Measurements from ENCODE around the gene RPL19.
A peak's percentile ranks its signal among the peaks of the same experiment; 100 is the strongest.
"Not testable (repeated sequence)": the region's sequence is repeated elsewhere in the genome, so short reads cannot be mapped to it uniquely, and the experiment has no call there.

The RPL19 gene

DNA sequence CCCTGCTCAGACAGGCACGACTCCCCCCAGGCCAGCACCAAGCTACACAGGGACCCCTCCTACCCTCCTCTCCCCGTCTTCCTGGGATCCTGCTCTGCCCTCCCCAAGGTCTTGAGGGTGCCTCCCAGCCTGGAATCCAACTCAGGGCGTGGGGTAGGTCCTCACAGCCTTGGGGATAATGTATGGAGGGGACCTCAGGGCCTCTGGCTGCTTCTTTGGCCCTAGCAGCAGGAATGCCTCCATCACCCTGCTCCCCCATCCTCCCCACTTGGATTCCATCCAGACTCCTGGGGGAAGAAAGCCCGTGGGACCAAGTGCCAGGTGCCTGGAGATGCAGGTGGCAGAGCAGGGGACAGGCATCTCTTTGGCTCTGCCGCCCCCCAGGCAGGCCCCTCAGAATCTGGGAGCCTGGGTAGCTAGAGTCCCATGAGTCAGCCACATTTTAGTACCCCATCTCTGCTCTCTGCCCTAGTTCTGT, 36.4 kb downstream of the RPL19 start:
- Mint-ChIP-seq H3K9me3 (no peaks in the 10 kb centered on the region), H3K4me3 (no peak overlapping the region), H3K4me1 (ENCODE audit: low read depth) (peaks cover 32% of the 10 kb centered on the region), H3K27ac (no peak overlapping the region), H3K27me3 (peaks cover 8% of the 10 kb centered on the region), H3K36me3 (ENCODE audit: low read depth) (no peaks in the 10 kb centered on the region)

GRCh38 chr17:39236981-39237441, 36.9 kb downstream of the RPL19 start:
- H3K27me3 Mint-ChIP-seq: peaks cover 4% of the 10 kb centered on the region
- H3K4me3 Mint-ChIP-seq: no peak overlapping the region
- H3K4me1 Mint-ChIP-seq (ENCODE audit: low read depth): peaks cover 27% of the 10 kb centered on the region
- H3K36me3 Mint-ChIP-seq (ENCODE audit: low read depth): no peaks in the 10 kb centered on the region
- H3K27ac Mint-ChIP-seq: no peak overlapping the region
- H3K9me3 Mint-ChIP-seq: no peaks in the 10 kb centered on the region

DNA sequence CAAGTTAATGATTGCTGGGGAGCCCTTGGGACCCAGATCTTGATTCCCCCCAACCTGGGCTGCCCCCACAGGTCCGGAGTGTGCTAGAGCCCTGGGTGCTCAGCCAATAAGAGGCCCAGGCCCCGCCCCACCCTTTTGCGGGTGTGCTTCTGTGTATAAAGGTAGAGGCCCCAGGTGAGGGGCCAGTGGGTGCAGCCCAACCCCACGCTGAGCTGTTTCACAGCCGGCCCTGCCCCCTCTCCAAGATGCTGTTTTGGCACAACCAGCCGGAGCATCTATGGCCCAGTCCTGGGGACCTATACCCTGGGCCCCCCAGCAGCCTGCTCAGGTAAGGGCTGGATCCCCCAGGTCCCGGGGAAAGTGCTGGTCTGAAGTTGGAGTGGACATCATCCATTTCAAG, 37.5 kb downstream of the RPL19 start:
- no peak overlapping the region for H3K27ac Mint-ChIP-seq
- H3K27me3 Mint-ChIP-seq: no peaks in the 10 kb centered on the region
- H3K4me3 Mint-ChIP-seq: no peak overlapping the region
- no peaks in the 10 kb centered on the region for H3K36me3 Mint-ChIP-seq (ENCODE audit: low read depth)
- H3K4me1 Mint-ChIP-seq (ENCODE audit: low read depth): peaks cover 23% of the 10 kb centered on the region
- no peaks in the 10 kb centered on the region for H3K9me3 Mint-ChIP-seq

DNA sequence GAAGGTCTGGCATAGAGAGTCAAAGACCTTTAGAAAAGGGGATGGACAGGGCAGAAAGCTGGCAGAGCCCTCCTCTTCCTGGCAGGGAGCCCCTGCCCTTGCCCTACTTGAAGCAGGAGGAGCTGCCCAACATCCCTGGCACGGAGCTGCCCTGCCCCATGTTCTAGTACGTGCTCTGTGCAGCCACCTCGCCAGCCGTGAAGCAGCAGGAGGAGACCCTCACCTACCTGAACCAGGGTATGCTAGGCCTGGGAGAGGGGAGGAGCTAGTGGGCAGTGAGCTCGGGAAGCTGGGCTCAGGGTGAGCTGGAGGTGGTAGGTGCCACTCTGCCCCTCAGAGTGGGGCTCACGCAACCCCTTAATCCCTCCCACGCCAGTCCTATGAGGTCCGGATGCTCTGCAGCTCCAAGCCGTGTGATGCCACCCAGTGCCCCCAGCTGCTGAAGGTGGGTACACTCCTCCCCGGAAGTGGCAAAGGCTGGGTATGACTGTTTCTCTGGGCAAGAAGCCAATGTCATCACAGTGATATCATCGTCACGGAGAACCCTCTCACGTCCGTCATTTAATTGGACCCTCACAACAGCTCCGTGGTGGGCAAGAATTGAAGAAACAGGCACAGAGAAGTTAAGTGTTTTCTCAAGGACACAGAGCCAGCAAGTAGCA, 38.4 kb downstream of the RPL19 start:
- no peaks in the 10 kb centered on the region for H3K36me3 Mint-ChIP-seq (ENCODE audit: low read depth)
- H3K27ac Mint-ChIP-seq: peak overlapping the region; percentile 67
- peak overlapping the region; percentile 45 for H3K4me3 Mint-ChIP-seq
- no peaks in the 10 kb centered on the region for H3K27me3 Mint-ChIP-seq
- H3K9me3 Mint-ChIP-seq: no peaks in the 10 kb centered on the region
- peaks cover 23% of the 10 kb centered on the region for H3K4me1 Mint-ChIP-seq (ENCODE audit: low read depth)

GRCh38 chr17:39239640-39240314, 39.7 kb downstream of the RPL19 start:
- no peaks in the 10 kb centered on the region for H3K36me3 Mint-ChIP-seq (ENCODE audit: low read depth)
- H3K4me3 Mint-ChIP-seq: peak overlapping the region; percentile 30
- no peaks in the 10 kb centered on the region for H3K9me3 Mint-ChIP-seq
- no peak overlapping the region for H3K27ac Mint-ChIP-seq
- H3K27me3 Mint-ChIP-seq: no peaks in the 10 kb centered on the region
- H3K4me1 Mint-ChIP-seq (ENCODE audit: low read depth): peaks cover 33% of the 10 kb centered on the region

DNA sequence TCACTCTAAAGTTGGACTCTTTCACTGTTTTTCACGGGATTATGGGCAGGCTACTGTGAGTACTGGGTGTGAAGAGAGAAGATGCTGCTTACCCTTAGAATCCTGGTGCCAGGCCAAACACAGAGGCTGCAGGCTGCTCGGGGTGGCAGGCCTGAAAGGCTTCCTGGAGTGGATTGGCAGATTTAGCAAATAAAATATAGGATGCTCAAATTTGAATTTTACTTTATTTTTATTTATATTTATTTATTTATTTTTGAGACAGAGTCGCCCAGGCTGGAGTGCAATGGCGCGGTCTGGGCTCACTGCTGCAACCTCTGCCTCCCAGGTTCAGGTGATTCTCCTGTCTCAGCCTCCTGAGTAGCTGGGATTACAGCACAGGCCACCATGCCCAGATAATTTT, 40.5 kb downstream of the RPL19 start:
- H3K9me3 Mint-ChIP-seq: no peaks in the 10 kb centered on the region
- no peak overlapping the region for H3K27ac Mint-ChIP-seq

DNA sequence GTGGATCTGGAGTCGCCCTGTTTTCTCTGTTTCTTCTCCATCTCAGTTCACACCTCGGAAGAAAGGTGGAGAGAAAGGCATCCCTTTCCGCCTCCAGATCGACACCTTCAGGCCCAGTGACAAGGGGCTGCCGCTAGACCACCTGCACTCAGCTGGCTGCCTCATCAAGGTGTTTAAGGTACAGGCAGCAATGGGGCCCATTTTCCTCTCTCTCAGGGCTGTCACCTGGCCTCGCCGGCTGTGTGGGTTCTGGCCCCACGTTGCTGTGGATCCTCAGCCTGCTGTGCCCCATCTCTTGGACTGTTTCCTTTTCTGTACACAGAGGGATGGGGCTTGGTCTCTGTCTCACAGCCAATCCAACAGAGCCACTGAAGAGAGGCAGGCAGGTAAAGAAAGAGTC, 43.1 kb downstream of the RPL19 start:
- Mint-ChIP-seq H3K4me3 (no peak overlapping the region), H3K27ac (no peak overlapping the region), H3K4me1 (ENCODE audit: low read depth) (peaks cover 30% of the 10 kb centered on the region), H3K9me3 (no peaks in the 10 kb centered on the region), H3K36me3 (ENCODE audit: low read depth) (no peaks in the 10 kb centered on the region), H3K27me3 (no peaks in the 10 kb centered on the region)

More for the DNA sequence above, 40.5 kb downstream of the RPL19 start:
- H3K36me3 Mint-ChIP-seq (ENCODE audit: low read depth): no peaks in the 10 kb centered on the region
- H3K4me1 Mint-ChIP-seq (ENCODE audit: low read depth): peaks cover 35% of the 10 kb centered on the region
- H3K4me3 Mint-ChIP-seq: no peak overlapping the region
- no peaks in the 10 kb centered on the region for H3K27me3 Mint-ChIP-seq

- peaks cover 22% of the 10 kb centered on the region for H3K4me1 Mint-ChIP-seq (ENCODE audit: low read depth)
- no peaks in the 10 kb centered on the region for H3K9me3 Mint-ChIP-seq
- H3K4me3 Mint-ChIP-seq: no peak overlapping the region
- no peaks in the 10 kb centered on the region for H3K27me3 Mint-ChIP-seq
- H3K27ac Mint-ChIP-seq: no peak overlapping the region
- no peaks in the 10 kb centered on the region for H3K36me3 Mint-ChIP-seq (ENCODE audit: low read depth)
These were observed 44.0 kb downstream of the RPL19 start for GRCh38 chr17:39244016-39244599.

DNA sequence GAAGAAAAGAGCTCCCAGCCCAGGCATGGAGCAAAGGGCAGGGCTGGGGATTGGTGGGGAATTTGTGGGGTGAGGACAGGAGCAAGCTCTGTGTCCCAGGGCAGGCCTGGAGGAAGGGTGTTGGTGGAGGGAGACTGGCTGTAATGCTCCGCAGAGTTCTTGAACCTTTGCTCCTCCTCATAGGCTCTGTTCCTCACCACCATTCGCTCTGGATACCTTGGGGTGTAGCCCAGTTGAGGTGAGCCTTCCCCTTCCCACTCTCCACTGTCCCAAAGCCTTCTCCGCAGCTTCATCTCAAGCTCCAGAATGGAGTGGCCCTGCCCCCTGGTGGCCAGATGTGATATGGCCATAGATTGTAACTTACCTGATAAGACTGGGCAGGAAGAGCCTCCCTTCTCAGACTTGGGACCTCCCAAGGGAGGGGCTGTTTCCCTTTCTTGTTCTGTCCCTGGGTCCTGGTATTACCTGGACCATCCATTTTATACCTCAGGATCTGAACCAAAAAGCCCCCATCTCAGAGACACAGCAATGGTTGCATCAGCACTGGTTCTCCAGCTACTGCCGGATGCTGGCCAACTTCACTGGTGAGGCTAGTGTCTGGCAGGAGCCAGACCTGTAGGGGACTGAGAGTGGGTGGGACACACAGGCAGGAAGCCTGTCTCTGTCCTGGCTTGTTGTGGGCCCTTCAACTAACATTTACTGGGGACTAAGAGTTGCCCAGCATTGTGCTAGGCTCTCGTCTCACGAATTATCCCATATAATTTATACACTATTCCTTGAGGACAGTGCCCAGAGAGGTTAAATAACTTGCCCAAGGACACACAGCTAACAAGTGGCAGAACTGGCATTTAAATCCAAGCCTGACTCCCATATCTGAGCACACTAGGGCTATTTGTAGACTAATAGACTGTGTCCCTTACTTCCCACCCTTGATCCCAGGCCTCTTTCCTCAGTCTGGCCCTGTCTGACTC, 44.8 kb downstream of the RPL19 start:
- Mint-ChIP-seq H3K27me3 (no peaks in the 10 kb centered on the region), H3K4me1 (ENCODE audit: low read depth) (peaks cover 14% of the 10 kb centered on the region), H3K4me3 (no peak overlapping the region), H3K27ac (peak overlapping the region; percentile 49), H3K9me3 (no peaks in the 10 kb centered on the region), H3K36me3 (ENCODE audit: low read depth) (no peaks in the 10 kb centered on the region)

GRCh38 chr17:39246274-39246673, 46.2 kb downstream of the RPL19 start:
- no peak overlapping the region for H3K27ac Mint-ChIP-seq
- no peaks in the 10 kb centered on the region for H3K9me3 Mint-ChIP-seq
- H3K36me3 Mint-ChIP-seq (ENCODE audit: low read depth): no peaks in the 10 kb centered on the region
- H3K4me3 Mint-ChIP-seq: no peak overlapping the region
- H3K4me1 Mint-ChIP-seq (ENCODE audit: low read depth): peaks cover 13% of the 10 kb centered on the region
- no peaks in the 10 kb centered on the region for H3K27me3 Mint-ChIP-seq

DNA sequence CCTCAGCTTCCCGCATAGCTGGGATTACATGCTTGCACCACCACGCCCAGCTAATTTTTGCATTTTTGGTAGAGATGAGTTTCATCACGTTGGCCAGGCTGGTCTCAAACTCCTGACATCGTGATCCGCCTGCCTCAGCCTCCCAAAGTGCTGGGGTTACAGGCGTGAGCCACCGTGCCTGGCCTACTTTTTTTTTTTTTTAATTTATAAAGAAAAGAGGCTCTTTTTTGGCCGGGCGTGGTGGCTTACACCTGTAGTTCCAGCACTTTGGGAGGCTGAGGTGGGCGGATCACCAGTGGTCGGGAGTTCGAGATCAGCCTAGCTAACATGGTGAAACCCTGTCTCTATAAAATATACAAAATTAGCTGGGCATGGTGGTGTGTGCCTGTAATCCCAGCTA, 50.0 kb downstream of the RPL19 start:
- not testable (repeated sequence) for H3K27ac Mint-ChIP-seq, H3K9me3 Mint-ChIP-seq
- H3K36me3 Mint-ChIP-seq (ENCODE audit: low read depth): peaks cover 17% of the 10 kb centered on the region

DNA sequence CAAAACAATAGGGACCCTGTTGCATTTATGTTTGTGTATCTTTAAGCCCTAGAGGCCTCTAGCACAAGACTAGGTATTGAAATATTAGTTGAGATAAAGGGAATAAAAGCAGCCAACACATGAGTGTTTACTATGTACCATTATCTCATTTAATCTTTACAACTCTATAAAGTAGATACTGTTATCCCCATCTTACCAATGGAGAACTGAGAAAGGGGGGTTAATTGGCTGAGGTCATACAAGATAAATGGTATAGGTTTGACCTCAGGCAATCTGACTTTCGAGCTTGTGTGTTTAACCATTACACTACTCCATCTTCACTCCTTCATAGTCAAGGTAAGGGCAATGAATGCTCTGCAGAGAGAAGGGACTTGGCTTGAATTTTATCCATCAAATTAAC, 51.9 kb downstream of the RPL19 start:
- Mint-ChIP-seq H3K4me3 (no peak overlapping the region), H3K4me1 (ENCODE audit: low read depth) (no peaks in the 10 kb centered on the region), H3K9me3 (no peaks in the 10 kb centered on the region), H3K27me3 (no peaks in the 10 kb centered on the region), H3K27ac (no peak overlapping the region), H3K36me3 (ENCODE audit: low read depth) (peaks cover 20% of the 10 kb centered on the region)

More for the DNA sequence above, 50.0 kb downstream of the RPL19 start:
- not testable (repeated sequence) for H3K4me1 Mint-ChIP-seq (ENCODE audit: low read depth); H3K27me3 Mint-ChIP-seq; H3K4me3 Mint-ChIP-seq

GRCh38 chr17:39252788-39253460, 52.8 kb downstream of the RPL19 start:
- H3K36me3 Mint-ChIP-seq (ENCODE audit: low read depth): peaks cover 24% of the 10 kb centered on the region
- H3K4me1 Mint-ChIP-seq (ENCODE audit: low read depth): no peaks in the 10 kb centered on the region
- no peak overlapping the region for H3K27ac Mint-ChIP-seq
- no peak overlapping the region for H3K4me3 Mint-ChIP-seq
- H3K27me3 Mint-ChIP-seq: no peaks in the 10 kb centered on the region
- H3K9me3 Mint-ChIP-seq: no peaks in the 10 kb centered on the region

Measured in stimulated activated naive CD8-positive, alpha-beta T cell treated with anti-CD3 and anti-CD28 coated beads, Interleukin-15, Interleukin-2, amounts not matched to agents 100 ng/mL and 50 ng/mL, for 24 hours (primary cell).